GM12873 (cell line): ENCODE measurements around the gene ARHGAP26.

Source experiments
- CTCF ChIP-seq: IDR thresholded peaks from 2 replicates; pipeline ENCODE4 v1.5.1; 2012; ENCODE audit warnings: low read depth, mild to moderate bottlenecking, moderate library complexity, low read length, control low read depth; ENCODE audit not compliant: insufficient read depth; ENCODE audit errors: missing control alignments

Gene ARHGAP26

GRCh38 chr5:143258559-143259253 is 488.5 kb downstream of the ARHGAP26 start:
- TF ChIP-seq CTCF, result no peak

GRCh38 chr5:143259254-143259605 is 489.1 kb downstream of the ARHGAP26 start:
- TF ChIP-seq CTCF, result no peak

GRCh38 chr5:143261748-143262392 is 491.7 kb downstream of the ARHGAP26 start:
- TF ChIP-seq CTCF, result no peak

- TF ChIP-seq CTCF, result no peak
Measured at GRCh38 chr5:143262393-143263174, 492.4 kb downstream of the ARHGAP26 start.

GRCh38 chr5:143263272-143263810 is 493.2 kb downstream of the ARHGAP26 start:
- TF ChIP-seq CTCF, result no peak

- no peak for TF ChIP-seq CTCF
Measured at GRCh38 chr5:143265995-143266394, 495.8 kb downstream of the ARHGAP26 start.

GRCh38 chr5:143267186-143267585 is 497.0 kb downstream of the ARHGAP26 start:
- TF ChIP-seq CTCF, result no peak
